IMR-90 (cell line): ENCODE measurements around the gene HSP90AB1. TPM values are rescaled to one million over a fixed set of nuclear protein-coding genes. Genes with fewer than 3 reads are reported as not detected.

ENCODE experiments used
- ATAC-seq: fragments of 200-7000 bp; cut with Tn5 transposase; 2 replicates; pipeline ENCODE4 v1.9.1; 2020; ENCODE audit warnings: low read depth, mild to moderate bottlenecking, moderate library complexity
- BruUV-seq: library from RNA; stranded (reverse); fragments of 400-500 nt; replicated peaks from 2 replicates; lab custom pipeline; 2021; lab: Mats Ljungman, UMichigan
- CTCF ChIA-PET: fragments of 300-600 bp; formaldehyde crosslinking; extraction: SDS; loops from one replicate; lab custom pipeline; 2021; ENCODE audit warnings: antibody characterized with exemption; lab: Yijun Ruan, JAX
- POLR2A ChIA-PET: fragments of 300-600 bp; sonication (Branson Sonifier 250); formaldehyde crosslinking; loops from one replicate; lab custom pipeline; 2022; ENCODE audit warnings: antibody characterized with exemption; ENCODE audit not compliant: unreplicated experiment; lab: Charles Lee
- DNase-seq: peaks from one replicate; pipeline ENCODE4 v3.0.0; 2013
- H2AFZ ChIP-seq: replicated peaks from 2 replicates; pipeline ENCODE3; 2013; ENCODE audit warnings: low read length, mild to moderate bottlenecking; ENCODE audit not compliant: poor library complexity
- H2AK5ac ChIP-seq: 2 replicates; pipeline ENCODE4 v1.6.1; 2013; ENCODE audit warnings: low read depth, low read length, inconsistent platforms
- H2AK9ac ChIP-seq: replicated peaks from 2 replicates; pipeline ENCODE3; 2013; ENCODE audit warnings: mild to moderate bottlenecking, low read depth, low read length, moderate library complexity; ENCODE audit not compliant: poor library complexity
- H2BK120ac ChIP-seq: 2 replicates; pipeline ENCODE4 v1.6.1; 2013; ENCODE audit warnings: low read depth, low read length, inconsistent platforms
- H2BK15ac ChIP-seq: 3 replicates; pipeline ENCODE4 v1.6.1; 2013; ENCODE audit warnings: low read depth, low read length, inconsistent platforms
- H2BK20ac ChIP-seq: 2 replicates; pipeline ENCODE4 v1.6.1; 2013; ENCODE audit warnings: low read depth, mild to moderate bottlenecking, inconsistent platforms, low read length, moderate library complexity
- H2BK5ac ChIP-seq: 2 replicates; pipeline ENCODE4 v1.6.1; 2013; ENCODE audit warnings: mild to moderate bottlenecking, low read depth, low read length, inconsistent platforms; ENCODE audit not compliant: poor library complexity, severe bottlenecking
- H3K14ac ChIP-seq: replicated peaks from 2 replicates; pipeline ENCODE4 v1.6.1; 2013; ENCODE audit warnings: low read depth, low read length, inconsistent platforms
- H3K18ac ChIP-seq: 2 replicates; pipeline ENCODE4 v1.6.1; 2013; ENCODE audit warnings: low read depth, low read length, control low read depth
- H3K23ac ChIP-seq: 2 replicates; pipeline ENCODE4 v1.6.1; 2013; ENCODE audit warnings: low read depth, low read length, inconsistent platforms
- H3K27ac ChIP-seq: 2 replicates; pipeline ENCODE4 v1.5.1; 2013; ENCODE audit warnings: mild to moderate bottlenecking, control low read depth, low read length; ENCODE audit not compliant: insufficient read depth
- H3K27me3 ChIP-seq: 2 replicates; pipeline ENCODE4 v1.6.1; 2013; ENCODE audit warnings: low read length; ENCODE audit not compliant: control insufficient read depth, insufficient read depth
- H3K36me3 ChIP-seq: 2 replicates; pipeline ENCODE4 v1.6.1; 2013; ENCODE audit warnings: low read length, mixed read lengths; ENCODE audit not compliant: control insufficient read depth, insufficient read depth
- H3K4ac ChIP-seq: 2 replicates; pipeline ENCODE4 v1.6.1; 2013; ENCODE audit warnings: low read depth, low read length, inconsistent platforms
- H3K4me1 ChIP-seq: 2 replicates; pipeline ENCODE4 v1.6.1; 2013; ENCODE audit warnings: low read length, mixed read lengths; ENCODE audit not compliant: control insufficient read depth, insufficient read depth
- H3K4me2 ChIP-seq: 2 replicates; pipeline ENCODE4 v1.6.1; 2013; ENCODE audit warnings: low read depth, mild to moderate bottlenecking, control low read depth, low read length, moderate library complexity
- H3K4me3 ChIP-seq: 2 replicates; pipeline ENCODE4 v1.5.1; 2013; ENCODE audit warnings: low read depth, mild to moderate bottlenecking, control low read depth, low read length, moderate library complexity; ENCODE audit not compliant: insufficient read depth
- H3K56ac ChIP-seq: 2 replicates; pipeline ENCODE4 v1.6.1; 2013; ENCODE audit warnings: low read length, inconsistent platforms; ENCODE audit not compliant: insufficient read depth; ENCODE audit errors: extremely low read depth
- H3K79me1 ChIP-seq, 2 experiments: 2 replicates each; pipeline ENCODE4 v1.6.1; 2013; ENCODE audit warnings: low read length in 2 of 2, inconsistent platforms in 1 of 2, low read depth in 1 of 2
- H3K9ac ChIP-seq: 2 replicates; pipeline ENCODE4 v1.6.1; 2013; ENCODE audit warnings: low read depth, low read length, control low read depth
- H3K9me1 ChIP-seq: 2 replicates; pipeline ENCODE4 v1.6.1; 2013; ENCODE audit warnings: low read length, inconsistent platforms; ENCODE audit not compliant: insufficient read depth
- H3K9me3 ChIP-seq: 2 replicates; pipeline ENCODE4 v1.6.1; 2013; ENCODE audit warnings: low read length; ENCODE audit not compliant: control insufficient read depth, insufficient read depth
- H4K20me1 ChIP-seq: 2 replicates; pipeline ENCODE4 v1.6.1; 2013; ENCODE audit warnings: low read length, inconsistent platforms; ENCODE audit not compliant: insufficient read depth
- H4K5ac ChIP-seq: 2 replicates; pipeline ENCODE4 v1.6.1; 2013; ENCODE audit warnings: mild to moderate bottlenecking, low read depth, low read length, control low read depth
- H4K8ac ChIP-seq, 2 experiments: 2 replicates each; pipeline ENCODE4 v1.6.1; 2013; ENCODE audit warnings: low read depth in 2 of 2, low read length in 2 of 2, control low read depth in 1 of 2, inconsistent platforms in 1 of 2
- H4K91ac ChIP-seq: 2 replicates; pipeline ENCODE4 v1.6.1; 2013; ENCODE audit warnings: low read depth, low read length, inconsistent platforms; ENCODE audit not compliant: insufficient read depth
- CEBPB ChIP-seq: IDR thresholded peaks from 2 replicates; pipeline ENCODE4 v1.6.1; 2012; ENCODE audit warnings: low read depth, low read length, improper control_type of control experiment
- FOS ChIP-seq: fragments of 150-350 bp; IDR thresholded peaks from 2 replicates; pipeline ENCODE4 v1.6.1; 2016; ENCODE audit warnings: low read depth, low read length
- NFE2L2 ChIP-seq: fragments of 150-350 bp; IDR thresholded peaks from 2 replicates; pipeline ENCODE4 v1.6.1; 2016; ENCODE audit warnings: low read depth, mild to moderate bottlenecking, low read length
- RCOR1 ChIP-seq: IDR thresholded peaks from 2 replicates; pipeline ENCODE4 v1.6.1; 2012; ENCODE audit warnings: mild to moderate bottlenecking, low read length, improper control_type of control experiment; ENCODE audit not compliant: insufficient replicate concordance
- RFX5 ChIP-seq: IDR thresholded peaks from 2 replicates; pipeline ENCODE4 v1.8.0; 2012; ENCODE audit warnings: low read depth, mild to moderate bottlenecking, low read length, moderate library complexity
- SMC3 ChIP-seq: fragments of 150-350 bp; IDR thresholded peaks from 2 replicates; pipeline ENCODE4 v1.6.1; 2016; ENCODE audit warnings: low read depth, mild to moderate bottlenecking, antibody characterized with exemption, low read length, moderate library complexity
- USF2 ChIP-seq: fragments of 150-350 bp; IDR thresholded peaks from 2 replicates; pipeline ENCODE4 v1.6.1; 2017; ENCODE audit warnings: mild to moderate bottlenecking, antibody characterized with exemption, low read length, low read depth
- WGBS, 2 experiments: methylation state at CpG; one replicate each; pipeline versions ENCODE4 v1.1.5 to v1.1.7; 2013; ENCODE audit warnings: missing lambda C conversion rate in 2 of 2; ENCODE audit not compliant: insufficient read length in 1 of 2; ENCODE audit errors: extremely low coverage in 2 of 2; 5-methylcytosine and 5-hydroxymethylcytosine counted together
- dilution Hi-C: fragments of 300-500 bp; cut with HindIII; formaldehyde crosslinking; loops from one replicate; pipeline ENCODE4 v1.14.3; 2018; ENCODE audit warnings: low sequenced_read_pairs; ENCODE audit not compliant: unreplicated experiment
- in situ Hi-C: fragments of 300-500 bp; cut with MboI; formaldehyde crosslinking; loops from 3 replicates; pipeline ENCODE4 v1.14.3; 2019; ENCODE audit warnings: low sequenced_read_pairs, inconsistent platforms, mixed read lengths
- intact Hi-C: fragments of 100-400 bp; cut with micrococcal nuclease; formaldehyde crosslinking; loops from 2 replicates; pipeline ENCODE4 v1.10.0; 2022
- polyA plus RNA-seq, 3 experiments: library from polyadenylated mRNA; depleted of rRNA; stranded (reverse); fragments of >200 nt; gene quantifications; 2 replicates each; pipeline ENCODE4 v1.2.3, GENCODE V29; 2012; ENCODE audit warnings: low replicate concordance in 1 of 3
- total RNA-seq: library from RNA; depleted of rRNA; stranded (reverse); fragments of >200 nt; gene quantifications from 2 replicates; pipeline ENCODE4 v1.2.3, GENCODE V29; 2012
- TF ChIP-seq, protein P1 (sequence below): conservative IDR thresholded peaks from 2 replicates; pipeline ENCODE4 v1.5.1; 2012; ENCODE audit warnings: mild to moderate bottlenecking, low read depth, low read length, improper control_type of control experiment

The HSP90AB1 gene
- total and polyA plus RNA-seq, 2 of the 4 experiments (the other 2 are of a cell fraction) = 887 to 1,307 TPM

- in situ Hi-C loops = no loop called here
- CTCF ChIA-PET = no interaction called here
Measured at GRCh38 chr6:44226368-44227147, 20.3 kb upstream of the HSP90AB1 start.

More at GRCh38 chr6:44226368-44227147, 20.3 kb upstream of the HSP90AB1 start:
- Histone ChIP-seq H3K27me3 (no peaks in the 10 kb centered on the region), H4K5ac (no peak overlapping the region), H2BK120ac (no peak overlapping the region), H2AK5ac (no peak overlapping the region), H2AK9ac (no peak overlapping the region), H3K4me2 (no peak overlapping the region), H2AFZ (peak overlapping the region; percentile 40), H3K4me3 (no peak overlapping the region), H2BK20ac (no peak overlapping the region), H3K9me1 (no peaks in the 10 kb centered on the region), H3K36me3 (no peaks in the 10 kb centered on the region), H3K9ac (no peak overlapping the region), H3K14ac (no peak overlapping the region), H4K8ac (no peak overlapping the region), H2BK5ac (no peak overlapping the region), H3K23ac (no peak overlapping the region), H3K4me1 (peaks cover 12% of the 10 kb centered on the region), H3K27ac (no peak overlapping the region), H3K18ac (no peak overlapping the region), H4K91ac (no peak overlapping the region), H3K9me3 (no peaks in the 10 kb centered on the region), H3K56ac (no peak overlapping the region), H2BK15ac (no peak overlapping the region), H3K4ac (no peak overlapping the region), H4K20me1 (no peaks in the 10 kb centered on the region), H3K79me1 (peaks cover 0 to 8% of the 10 kb centered on the region in 2 experiments; a peak in 1 of 4 replicates)
- POLR2A ChIA-PET = no interaction called here
- intact Hi-C loops = no loop called here
- WGBS, 2 experiments = 70% methylated on average over 2 of the region's 15 CpGs; no CpG with 5 or more reads in 1 of the 2 experiments
- TF ChIP-seq SMC3 = no peak
- TF ChIP-seq, protein P1, sequence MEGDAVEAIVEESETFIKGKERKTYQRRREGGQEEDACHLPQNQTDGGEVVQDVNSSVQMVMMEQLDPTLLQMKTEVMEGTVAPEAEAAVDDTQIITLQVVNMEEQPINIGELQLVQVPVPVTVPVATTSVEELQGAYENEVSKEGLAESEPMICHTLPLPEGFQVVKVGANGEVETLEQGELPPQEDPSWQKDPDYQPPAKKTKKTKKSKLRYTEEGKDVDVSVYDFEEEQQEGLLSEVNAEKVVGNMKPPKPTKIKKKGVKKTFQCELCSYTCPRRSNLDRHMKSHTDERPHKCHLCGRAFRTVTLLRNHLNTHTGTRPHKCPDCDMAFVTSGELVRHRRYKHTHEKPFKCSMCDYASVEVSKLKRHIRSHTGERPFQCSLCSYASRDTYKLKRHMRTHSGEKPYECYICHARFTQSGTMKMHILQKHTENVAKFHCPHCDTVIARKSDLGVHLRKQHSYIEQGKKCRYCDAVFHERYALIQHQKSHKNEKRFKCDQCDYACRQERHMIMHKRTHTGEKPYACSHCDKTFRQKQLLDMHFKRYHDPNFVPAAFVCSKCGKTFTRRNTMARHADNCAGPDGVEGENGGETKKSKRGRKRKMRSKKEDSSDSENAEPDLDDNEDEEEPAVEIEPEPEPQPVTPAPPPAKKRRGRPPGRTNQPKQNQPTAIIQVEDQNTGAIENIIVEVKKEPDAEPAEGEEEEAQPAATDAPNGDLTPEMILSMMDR = no peak
- no peak for TF ChIP-seq NFE2L2
- TF ChIP-seq FOS = no peak
- no peak for TF ChIP-seq RFX5
- TF ChIP-seq CEBPB = no peak
- no peak for TF ChIP-seq RCOR1
- no peak for TF ChIP-seq USF2
- DNase-seq (no peak), ATAC-seq (no peak)
- dilution Hi-C loops = no loop called here
- BruUV-seq = no TSS peak
